GM12801 (cell line): ENCODE measurements around the gene SLC29A1.

ENCODE experiments used
- CTCF ChIP-seq: IDR thresholded peaks from one replicate; pipeline ENCODE4 v1.5.1; 2011; ENCODE audit warnings: control low read depth; ENCODE audit not compliant: insufficient read length; ENCODE audit errors: extremely low read depth

SLC29A1 gene

DNA sequence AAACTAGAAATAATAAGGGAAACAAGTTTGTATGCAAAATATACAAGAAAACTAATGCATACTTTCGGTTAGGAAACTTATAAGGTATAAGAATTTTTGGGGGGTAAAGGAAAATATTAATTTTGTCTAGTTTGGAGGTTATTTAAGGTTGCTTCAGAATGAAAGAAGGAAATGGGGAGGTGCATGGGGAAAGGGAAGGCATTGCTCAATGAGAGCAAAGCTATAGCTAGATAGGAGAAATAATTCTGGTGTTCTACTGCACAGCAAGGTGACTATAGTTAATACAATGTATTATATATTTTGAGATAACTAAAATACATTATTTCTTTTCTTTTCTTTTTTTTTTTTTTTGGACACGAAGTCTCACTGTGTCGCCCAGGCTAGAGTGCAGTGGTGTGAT is 12.1 kb upstream of the SLC29A1 start:
- TF ChIP-seq CTCF = no peak

DNA sequence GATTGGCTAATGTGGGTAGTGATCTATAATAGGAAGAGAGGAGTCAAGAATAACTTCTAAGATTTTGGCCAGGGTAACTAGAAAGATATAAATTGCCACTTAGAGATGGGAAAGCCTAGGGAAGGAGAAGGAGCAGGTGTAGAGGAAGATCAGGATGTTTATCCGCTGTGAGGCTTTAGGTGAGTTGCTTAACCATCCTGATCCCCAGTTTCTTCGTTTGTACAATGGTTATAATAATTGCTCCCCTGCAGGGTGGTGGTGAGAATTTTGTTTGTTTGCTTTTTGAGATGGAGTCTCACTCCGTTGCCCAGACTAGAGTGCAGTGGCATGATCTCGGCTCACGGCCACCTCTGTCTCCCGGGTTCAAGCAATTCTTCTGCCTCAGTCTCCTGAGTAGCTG is 9.1 kb upstream of the SLC29A1 start:
- TF ChIP-seq CTCF = no peak

GRCh38 chr6:44216677-44217331 is 6.6 kb upstream of the SLC29A1 start, which contains the start of gene MYMX:
TSS of gene MYMX (plus strand) at chr6:44216926. CDS start at chr6:44217472, 546 bp downstream.
- no peak for TF ChIP-seq CTCF

- TF ChIP-seq CTCF = no peak
These were observed 5.9 kb upstream of the SLC29A1 start for GRCh38 chr6:44217332-44218143.

DNA sequence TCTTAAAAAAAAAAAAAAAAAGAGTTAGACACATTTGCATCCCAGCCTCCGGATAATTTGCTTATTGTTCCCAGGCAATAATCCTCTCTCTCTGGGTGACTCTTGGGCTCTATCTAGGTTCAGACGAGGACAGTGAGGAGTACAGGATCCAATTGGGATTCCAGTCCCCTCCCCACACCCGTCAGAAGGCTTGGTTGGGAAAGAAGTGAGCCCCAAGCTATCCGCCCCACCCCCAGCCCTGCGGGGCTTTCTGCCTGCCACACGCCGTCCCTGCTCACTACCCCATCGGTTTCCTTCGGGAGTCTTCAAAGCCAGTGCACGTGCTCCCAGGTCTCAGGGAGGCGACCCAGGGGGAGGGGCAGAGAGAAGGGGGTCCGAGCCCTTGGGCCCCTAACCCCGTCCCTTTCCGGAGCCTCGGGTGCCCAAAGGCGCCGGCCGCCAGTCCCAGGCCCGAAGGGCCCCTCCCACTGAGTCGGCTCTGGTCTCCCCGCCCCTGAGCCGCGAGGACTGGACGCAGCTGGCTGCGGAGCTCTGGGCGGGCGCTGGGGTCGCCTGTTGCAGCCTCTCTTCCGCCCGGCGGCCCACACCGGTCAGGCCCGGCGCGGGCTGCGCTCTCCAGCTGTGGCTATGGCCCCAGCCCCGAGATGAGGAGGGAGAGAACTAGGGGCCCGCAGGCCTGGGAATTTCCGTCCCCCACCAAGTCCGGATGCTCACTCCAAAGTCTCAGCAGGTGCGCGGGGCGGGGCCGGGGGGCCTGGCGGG is 4.2 kb upstream of the SLC29A1 start:
- TF ChIP-seq CTCF = no peak

DNA sequence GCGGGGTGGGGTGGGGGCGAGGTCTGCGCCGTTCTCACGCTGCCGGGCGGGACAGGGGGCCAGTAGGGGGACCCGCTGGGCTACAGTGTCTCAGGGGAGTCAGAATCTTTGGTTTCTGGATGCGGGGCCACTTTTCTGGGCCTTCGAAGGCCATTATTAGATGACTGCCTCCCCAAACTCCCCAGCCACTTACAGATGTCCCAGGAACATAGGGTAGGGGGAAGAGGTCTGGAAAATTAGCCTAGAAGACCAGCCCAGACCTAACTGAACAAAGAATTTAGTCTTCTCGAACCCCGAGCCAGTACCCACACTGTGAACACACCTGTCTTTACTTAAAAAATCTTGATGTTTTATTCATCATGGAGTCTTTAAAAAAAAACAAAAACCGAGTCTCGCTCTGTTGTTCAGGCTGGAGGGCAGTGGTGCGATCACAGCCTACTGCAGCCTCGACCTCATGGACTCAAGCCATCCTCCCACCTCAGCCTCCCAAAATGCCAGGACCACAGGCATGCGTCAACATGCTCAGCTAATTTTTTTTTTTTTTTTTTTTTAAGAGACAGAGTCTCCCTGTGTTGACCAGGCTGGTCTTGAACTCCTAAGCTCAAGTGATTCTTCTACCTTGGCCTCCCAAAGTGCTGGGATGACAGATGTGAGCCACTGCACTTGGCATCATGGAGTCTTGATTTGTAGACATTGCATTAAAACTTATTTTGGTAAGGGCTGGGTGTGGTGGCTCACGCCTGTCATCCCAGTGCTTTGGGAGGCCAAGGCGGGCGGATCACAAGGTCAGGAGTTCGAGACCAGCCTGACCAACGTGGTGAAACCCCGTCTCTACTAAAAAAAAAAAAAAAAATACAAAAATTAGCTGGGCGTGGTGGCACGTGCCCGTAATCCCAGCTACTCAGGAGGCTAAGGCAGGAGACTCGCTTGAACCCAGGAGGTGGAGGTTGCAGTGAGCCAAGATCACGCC is 3.3 kb upstream of the SLC29A1 start:
- no peak for TF ChIP-seq CTCF
